Tibial nerve (tissue), 4 donors: ENCODE data around the gene PIGZ. TPM values are rescaled to one million over a fixed set of nuclear protein-coding genes. Genes with fewer than 3 reads are reported as not detected.

ENCODE experiments used
- DNase-seq, 2 donors: peaks; one replicate each; pipeline ENCODE4 v3.0.0-alpha.2; 2019; ENCODE audit warnings: low spot score in 2 of 2
- H3K27ac ChIP-seq, 4 donors: fragments of 200-600 bp; sonication (generic) in 3 of 4; one replicate each; pipeline ENCODE4 v1.5.1; 2017 to 2019; ENCODE audit warnings: mild to moderate bottlenecking in 1 of 4
- H3K27me3 ChIP-seq, 2 donors: fragments of 200-600 bp; sonication (generic) in 1 of 2; one replicate each; pipeline versions ENCODE4 v1.5.1 to v1.6.0; 2017 to 2019
- H3K36me3 ChIP-seq, 3 donors: fragments of 200-600 bp; sonication (generic); one replicate each; pipeline ENCODE4 v1.5.1; 2018 to 2019
- H3K4me1 ChIP-seq, 4 donors: fragments of 200-600 bp; sonication (generic) in 3 of 4; one replicate each; pipeline ENCODE4 v1.5.1; 2017 to 2019
- H3K4me3 ChIP-seq, 4 donors: fragments of 200-600 bp; sonication (generic) in 3 of 4; one replicate each; pipeline ENCODE4 v1.5.1; 2017 to 2019; ENCODE audit warnings: mild to moderate bottlenecking in 1 of 4, moderate library complexity in 1 of 4
- H3K9me3 ChIP-seq, 4 donors: fragments of 200-600 bp; sonication (generic) in 3 of 4; one replicate each; pipeline ENCODE4 v1.5.1; 2017 to 2019
- CTCF ChIP-seq, 5 experiments: fragments of 200-600 bp in 3 of 5; fragments of 450-650 bp in 2 of 5; sonication (generic) in 3 of 5; IDR thresholded peaks; one replicate each; pipeline ENCODE4 v1.5.1; 2016 to 2019; ENCODE audit warnings: antibody characterized with exemption in 5 of 5, mild to moderate bottlenecking in 3 of 5, moderate library complexity in 2 of 5
- EP300 ChIP-seq, 2 donors: sonication (generic); formaldehyde crosslinking; IDR thresholded peaks; one replicate each; pipeline ENCODE4 v1.6.1; 2017; ENCODE audit warnings: antibody characterized with exemption in 2 of 2, mild to moderate bottlenecking in 1 of 2
- POLR2A ChIP-seq, 2 donors: fragments of 450-650 bp; IDR thresholded peaks; one replicate each; pipeline ENCODE4 v1.6.1; 2017; ENCODE audit warnings: antibody characterized with exemption in 2 of 2, mild to moderate bottlenecking in 2 of 2, moderate library complexity in 2 of 2
- WGBS, 2 donors: methylation state at CpG; one replicate each; pipeline ENCODE4 v1.1.5; 2018; 5-methylcytosine and 5-hydroxymethylcytosine counted together
- total RNA-seq, 4 donors: library from RNA; depleted of rRNA; stranded (reverse); fragments of >200 nt; gene quantifications; one replicate each; pipeline ENCODE4 v1.1.0, GENCODE V29; 2016

Gene PIGZ
- total RNA-seq, 4 donors from 2014 or later: 14.9 to 31.8 (median 25.7) TPM

- H3K36me3 ChIP-seq: no peaks in the 10 kb centered on the region
- TF ChIP-seq CTCF (IDR thresholded peaks at IDR 0.05): no peak
- TF ChIP-seq EP300 (IDR thresholded peaks at IDR 0.05): no peak
- TF ChIP-seq POLR2A (IDR thresholded peaks at IDR 0.05): no peak
- H3K9me3 ChIP-seq: peaks cover 0 to 3% (median 0%) of the 10 kb centered on the region in 4 donors
- no peak for DNase-seq
- H3K4me3 ChIP-seq: peak overlapping the region; percentile 51 to 71 (median 66)
- H3K4me1 ChIP-seq: peaks cover 0 to 17% (median 4%) of the 10 kb centered on the region in 4 donors
- H3K27ac ChIP-seq: peak overlapping the region in 3 of 4 donors; percentile 33 to 95 (median 88)
- no peaks in the 10 kb centered on the region for H3K27me3 ChIP-seq
- WGBS, 2 donors: 25 to 36% methylated on average over 39 to 41 of the region's 61 CpGs
These were observed 35.1 kb upstream of the PIGZ start for GRCh38 chr3:197003461-197004385.

GRCh38 chr3:197002701-197003454 is 34.2 kb upstream of the PIGZ start:
- Histone ChIP-seq H3K4me1 (peaks cover 0 to 17% (median 4%) of the 10 kb centered on the region in 4 donors), H3K4me3 (peak overlapping the region; percentile 51 to 71 (median 66)), H3K9me3 (peaks cover 0 to 3% (median 0%) of the 10 kb centered on the region in 4 donors), H3K27ac (peak overlapping the region; percentile 73 to 95 (median 86)), H3K36me3 (no peaks in the 10 kb centered on the region), H3K27me3 (no peaks in the 10 kb centered on the region)
- WGBS, 2 donors: 0 to 2% methylated on average over 12 to 34 of the region's 113 CpGs
- TF ChIP-seq CTCF (IDR thresholded peaks at IDR 0.05) (peak; percentile 77 to 96 (median 95)), POLR2A (IDR thresholded peaks at IDR 0.05) (peak in 1 of 2 donors; percentile 11), EP300 (IDR thresholded peaks at IDR 0.05) (no peak)
- peak; percentile 45 to 57 for DNase-seq

- no peak for DNase-seq
- H3K36me3 ChIP-seq: no peaks in the 10 kb centered on the region
- peak overlapping the region; percentile 51 to 71 (median 61) for H3K4me3 ChIP-seq
- TF ChIP-seq CTCF (IDR thresholded peaks at IDR 0.05) (no peak), EP300 (IDR thresholded peaks at IDR 0.05) (no peak)
- peaks cover 0 to 17% (median 4%) of the 10 kb centered on the region in 4 donors for H3K4me1 ChIP-seq
- H3K27me3 ChIP-seq: no peaks in the 10 kb centered on the region
- peaks cover 0 to 3% (median 0%) of the 10 kb centered on the region in 4 donors for H3K9me3 ChIP-seq
- 22 to 29% methylated on average over 41 to 48 of the region's 55 CpGs for WGBS, 2 donors
- peak overlapping the region; percentile 73 to 95 (median 86) for H3K27ac ChIP-seq
These were observed 33.5 kb upstream of the PIGZ start for GRCh38 chr3:197001972-197002700.

- 91 to 95% methylated on average over 20 of the region's 20 CpGs for WGBS, 2 donors
- Histone ChIP-seq H3K27ac (peak overlapping the region; percentile 73 to 95 (median 86)), H3K9me3 (peaks cover 0 to 3% (median 0%) of the 10 kb centered on the region in 4 donors), H3K4me3 (peak overlapping the region in 1 of 4 donors; percentile 69), H3K27me3 (no peaks in the 10 kb centered on the region), H3K4me1 (peaks cover 0 to 17% (median 4%) of the 10 kb centered on the region in 4 donors), H3K36me3 (no peaks in the 10 kb centered on the region)
- TF ChIP-seq CTCF (IDR thresholded peaks at IDR 0.05) (no peak), POLR2A (IDR thresholded peaks at IDR 0.05) (no peak), EP300 (IDR thresholded peaks at IDR 0.05) (no peak)
- no peak for DNase-seq
These were observed 32.7 kb upstream of the PIGZ start for GRCh38 chr3:197001106-197001971.
